Peyer's patch (tissue), 4 donors: ENCODE results near the gene USP17L30.
"Not testable (repeated sequence)": the region's sequence is repeated elsewhere in the genome, so short reads cannot be mapped to it uniquely, and the experiment has no call there.

ENCODE experiments used
- CTCF ChIP-seq, 6 experiments: fragments of 450-650 bp in 4 of 6; fragments of 200-600 bp in 2 of 6; sonication (generic) in 1 of 6; IDR thresholded peaks; one replicate each; pipeline ENCODE4 v1.5.1; 2017 to 2019; ENCODE audit warnings: antibody characterized with exemption in 6 of 6, mild to moderate bottlenecking in 3 of 6, moderate library complexity in 1 of 6
- POLR2A ChIP-seq, 2 donors: fragments of 450-650 bp; IDR thresholded peaks; one replicate each; pipeline ENCODE4 v1.5.1; 2017; ENCODE audit warnings: antibody characterized with exemption in 2 of 2, mild to moderate bottlenecking in 2 of 2, moderate library complexity in 2 of 2

- not testable (repeated sequence) for TF ChIP-seq CTCF, POLR2A (IDR thresholded peaks at IDR 0.05)
Observed at GRCh38 chr4:9324865-9325264, 38.1 kb upstream of the USP17L30 start, which contains the start of gene USP17L24.
